Measurements from ENCODE around the gene GPRC5D.

DNA sequence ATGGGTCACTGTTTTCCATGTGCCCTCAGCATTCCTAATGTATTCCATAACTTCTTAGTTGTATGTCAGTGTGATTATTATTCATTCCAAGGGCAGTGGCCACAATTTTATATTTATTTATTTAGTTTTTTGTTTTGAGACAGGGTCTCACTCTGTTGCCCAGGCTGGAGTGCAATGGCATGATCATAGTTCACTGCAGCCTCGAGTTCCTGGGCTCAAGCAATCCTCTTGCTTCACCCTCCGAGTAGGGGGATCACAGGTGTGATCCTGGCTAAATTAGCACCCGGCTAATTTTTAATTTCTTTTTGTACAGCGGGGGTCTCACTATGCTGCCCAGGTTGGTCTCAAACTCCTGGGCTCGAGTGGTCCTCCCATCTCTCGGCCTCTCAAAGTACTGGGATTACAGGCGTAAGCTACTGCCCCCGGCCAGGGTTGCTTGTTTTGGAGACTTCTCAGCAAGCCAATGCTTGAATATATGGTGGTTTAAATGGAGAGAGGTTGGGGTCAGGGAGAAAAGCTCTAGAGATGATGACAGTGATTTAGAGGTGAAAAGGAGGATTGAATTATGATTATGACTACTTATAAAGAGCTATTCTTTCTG, 53.0 kb downstream of the GPRC5D start:
- TF ChIP-seq, protein P1, sequence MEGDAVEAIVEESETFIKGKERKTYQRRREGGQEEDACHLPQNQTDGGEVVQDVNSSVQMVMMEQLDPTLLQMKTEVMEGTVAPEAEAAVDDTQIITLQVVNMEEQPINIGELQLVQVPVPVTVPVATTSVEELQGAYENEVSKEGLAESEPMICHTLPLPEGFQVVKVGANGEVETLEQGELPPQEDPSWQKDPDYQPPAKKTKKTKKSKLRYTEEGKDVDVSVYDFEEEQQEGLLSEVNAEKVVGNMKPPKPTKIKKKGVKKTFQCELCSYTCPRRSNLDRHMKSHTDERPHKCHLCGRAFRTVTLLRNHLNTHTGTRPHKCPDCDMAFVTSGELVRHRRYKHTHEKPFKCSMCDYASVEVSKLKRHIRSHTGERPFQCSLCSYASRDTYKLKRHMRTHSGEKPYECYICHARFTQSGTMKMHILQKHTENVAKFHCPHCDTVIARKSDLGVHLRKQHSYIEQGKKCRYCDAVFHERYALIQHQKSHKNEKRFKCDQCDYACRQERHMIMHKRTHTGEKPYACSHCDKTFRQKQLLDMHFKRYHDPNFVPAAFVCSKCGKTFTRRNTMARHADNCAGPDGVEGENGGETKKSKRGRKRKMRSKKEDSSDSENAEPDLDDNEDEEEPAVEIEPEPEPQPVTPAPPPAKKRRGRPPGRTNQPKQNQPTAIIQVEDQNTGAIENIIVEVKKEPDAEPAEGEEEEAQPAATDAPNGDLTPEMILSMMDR (IDR thresholded peaks at IDR 0.05), result no peak
- TF ChIP-seq POLR2A (IDR thresholded peaks at IDR 0.05), result no peak

Data from right lobe of liver (tissue), 4 donors.